HG02973 (cell line): ENCODE results near the gene ZNF792.
"Not testable (repeated sequence)": the region's sequence is repeated elsewhere in the genome, so short reads cannot be mapped to it uniquely, and the experiment has no call there.

Experiments used
- ATAC-seq: cut with Tn5 transposase; IDR thresholded peaks from one replicate; pipeline ENCODE4 v1.9.1; 2021; ENCODE audit warnings: moderate library complexity; ENCODE audit not compliant: unreplicated experiment

Gene ZNF792

GRCh38 chr19:34963573-34964406 lies at the start of gene ZNF792:
Gene ZNF792, minus strand, starts transcription at chr19:34964229. Its CDS starts 567 bp downstream, at chr19:34963662.
- no peak for ATAC-seq

- ATAC-seq, result no peak
These were observed 49.2 kb upstream of the ZNF792 start for GRCh38 chr19:35013041-35013819.

DNA sequence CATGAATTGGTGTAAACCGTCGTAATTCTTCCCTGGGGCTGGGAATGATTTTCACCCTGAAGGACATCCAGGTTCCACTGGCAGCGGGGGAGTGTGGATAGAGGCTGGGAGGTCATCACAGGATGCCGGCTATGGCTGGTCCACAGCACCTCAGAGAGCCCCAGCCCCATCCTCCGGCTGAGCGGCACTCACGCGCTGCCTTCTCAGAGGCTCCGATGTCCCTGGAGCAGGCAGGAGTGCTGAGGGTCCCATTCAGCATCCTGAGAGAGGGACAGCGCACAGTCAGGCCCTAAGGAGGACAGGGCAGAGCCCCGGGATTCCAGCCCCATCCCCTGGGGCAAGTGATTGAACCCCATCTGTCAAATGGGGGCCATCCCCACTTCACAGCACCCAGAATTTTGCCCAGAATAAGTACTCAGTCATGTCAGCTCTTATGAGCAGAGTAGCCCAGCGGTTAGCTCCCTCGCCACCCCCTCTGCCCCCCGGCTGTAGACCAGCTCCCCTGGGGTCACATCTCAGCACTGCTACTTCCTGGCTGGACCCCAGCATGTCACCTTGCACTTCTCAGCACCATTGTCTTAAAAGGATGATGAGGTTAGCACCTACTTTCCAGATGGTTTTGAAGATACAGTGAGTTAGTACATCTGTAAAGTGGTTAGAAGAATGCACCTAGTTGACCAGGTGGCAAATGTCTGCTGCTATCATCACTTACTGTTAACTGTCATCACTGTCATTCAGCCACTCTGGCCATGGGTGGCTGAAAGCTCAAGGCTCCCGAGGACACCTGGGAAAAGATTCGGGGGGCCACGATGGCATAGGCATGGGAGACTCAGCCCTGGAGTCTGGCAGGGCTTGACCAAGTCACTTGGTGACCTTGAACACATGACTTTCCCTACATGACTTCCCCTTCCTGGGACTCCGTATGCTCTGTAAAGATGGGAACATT lies 48.0 kb upstream of the ZNF792 start:
- no peak for ATAC-seq

GRCh38 chr19:35011091-35011689 lies 47.2 kb upstream of the ZNF792 start:
- no peak for ATAC-seq

DNA sequence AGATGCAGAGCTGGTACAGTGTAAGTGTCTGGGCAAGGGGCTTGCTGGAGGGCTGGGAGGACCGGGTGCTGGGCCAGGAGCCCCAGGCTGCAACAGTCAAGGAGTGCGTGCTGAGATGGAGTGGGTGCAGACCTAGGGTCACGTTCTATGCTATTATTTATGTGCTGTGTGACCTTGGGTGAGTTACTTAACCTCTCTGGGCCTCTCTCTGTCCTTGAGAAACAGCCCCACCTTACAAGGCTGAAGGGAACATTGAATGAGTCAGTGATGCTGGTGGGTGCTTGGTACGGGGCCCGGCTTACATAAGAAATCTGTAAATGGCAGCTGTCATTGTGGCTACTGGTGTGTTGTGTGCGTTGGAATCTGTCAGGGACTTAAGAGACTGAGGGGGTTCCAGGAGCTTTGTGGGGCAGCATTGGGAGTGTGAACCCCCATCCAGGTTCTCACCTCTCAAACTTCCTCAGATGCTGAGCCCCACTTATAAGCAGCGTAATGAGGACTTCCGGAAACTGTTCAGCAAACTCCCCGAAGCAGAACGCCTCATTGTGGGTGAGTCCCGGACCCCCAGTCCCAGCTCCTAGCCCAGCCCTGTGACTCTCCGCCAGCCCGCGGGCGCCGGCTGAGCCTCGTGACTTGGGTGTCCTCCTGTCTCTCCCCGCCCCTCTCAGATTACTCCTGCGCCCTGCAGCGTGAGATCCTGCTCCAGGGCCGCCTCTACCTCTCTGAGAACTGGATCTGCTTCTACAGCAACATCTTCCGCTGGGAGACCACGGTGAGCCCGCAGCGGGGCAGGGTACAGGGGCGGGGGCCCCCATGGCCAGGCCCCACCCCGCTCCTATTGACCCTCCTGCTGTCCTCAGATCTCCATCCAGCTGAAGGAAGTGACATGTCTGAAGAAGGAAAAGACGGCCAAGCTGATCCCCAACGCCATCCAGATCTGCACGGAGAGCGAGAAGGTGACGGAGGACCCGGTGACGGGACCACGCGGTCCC lies 45.7 kb upstream of the ZNF792 start:
- no peak for ATAC-seq

DNA sequence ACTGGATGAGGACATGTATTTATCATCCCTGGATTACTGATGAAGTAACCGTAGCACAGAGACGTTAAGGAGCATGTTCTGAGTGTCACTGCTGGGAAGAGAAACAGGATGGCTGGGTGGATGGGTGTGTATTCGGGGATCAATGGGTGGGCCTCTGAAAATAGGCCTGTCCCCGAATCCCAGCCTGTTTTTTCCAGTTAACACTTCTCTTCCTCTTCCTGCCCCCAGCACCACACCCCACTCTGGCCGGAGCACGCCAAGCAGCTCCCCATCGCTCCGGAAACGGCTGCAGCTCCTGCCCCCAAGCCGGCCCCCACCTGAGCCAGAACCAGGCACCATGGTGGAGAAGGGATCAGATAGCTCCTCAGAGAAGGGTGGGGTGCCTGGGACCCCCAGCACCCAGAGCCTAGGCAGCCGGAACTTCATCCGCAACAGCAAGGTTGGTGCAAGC lies 44.9 kb upstream of the ZNF792 start:
- ATAC-seq, result no peak

DNA sequence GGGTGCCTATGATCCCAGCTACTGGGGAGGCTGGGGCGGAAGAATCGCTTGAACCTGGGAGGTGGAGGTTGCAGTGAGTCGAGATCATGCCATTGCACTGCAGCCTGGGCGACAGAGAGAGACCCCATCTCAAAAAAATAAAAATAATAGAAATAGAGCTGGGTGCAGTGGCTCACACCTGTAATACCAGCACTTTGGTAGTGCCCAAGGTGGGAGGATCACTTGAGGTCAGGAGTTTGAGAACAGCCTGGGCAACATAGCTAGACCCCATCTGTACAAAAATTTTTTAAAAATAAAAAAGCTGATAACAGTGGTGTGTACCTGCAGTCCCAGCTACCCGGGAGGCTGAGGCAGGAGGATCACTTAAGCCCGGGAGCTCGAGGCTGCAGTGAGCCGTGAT lies 43.4 kb upstream of the ZNF792 start:
- ATAC-seq, result not testable (repeated sequence)

GRCh38 chr19:35006999-35007365 lies 43.0 kb upstream of the ZNF792 start:
- no peak for ATAC-seq

DNA sequence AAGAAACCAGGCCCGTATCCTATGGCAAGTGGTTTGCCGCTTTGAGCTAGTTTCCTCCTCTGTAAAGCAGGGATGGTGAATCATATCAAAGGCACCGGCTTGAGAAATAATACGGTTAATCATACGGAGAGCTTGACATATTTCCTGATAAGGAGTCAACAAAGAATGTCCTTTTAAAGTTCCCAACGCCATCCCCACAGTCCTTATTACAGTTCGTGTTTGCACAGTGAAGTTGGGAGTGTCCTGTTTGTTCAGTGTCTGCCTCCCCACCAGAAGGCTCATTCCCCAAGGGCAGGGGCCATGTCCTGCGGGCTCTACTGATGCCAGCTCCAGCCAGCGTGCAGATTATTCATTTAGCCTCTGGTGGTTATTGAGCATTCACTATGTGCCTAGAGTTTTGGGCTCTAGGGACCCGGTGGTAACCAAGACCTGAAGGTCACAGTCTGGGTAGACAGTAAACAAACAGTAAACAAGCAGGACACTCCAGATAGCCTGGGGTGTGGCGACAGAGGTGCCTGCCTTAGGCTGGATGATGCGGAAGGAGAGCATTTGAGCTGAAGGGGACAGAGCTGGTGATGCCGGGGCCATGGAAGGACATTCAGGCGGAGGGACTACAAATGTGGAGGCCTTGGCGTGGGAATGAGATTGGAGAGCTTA lies 42.4 kb upstream of the ZNF792 start:
- ATAC-seq, result no peak

DNA sequence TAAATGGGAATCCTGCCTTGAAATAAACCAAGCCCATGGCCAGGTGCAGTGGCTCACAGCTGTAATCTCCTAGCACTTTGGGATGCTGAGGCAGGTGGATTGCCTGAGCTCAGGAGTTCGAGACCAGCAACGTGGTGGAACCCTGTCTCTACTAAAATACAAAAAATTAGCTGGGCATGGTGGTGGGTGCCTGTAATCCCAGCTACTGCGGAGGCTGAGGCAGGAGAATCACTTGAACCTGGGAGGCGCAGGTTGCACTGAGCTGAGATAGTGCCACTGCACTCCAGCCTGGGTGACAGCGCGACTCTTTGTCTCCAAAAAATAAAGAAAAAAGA lies 41.9 kb upstream of the ZNF792 start:
- ATAC-seq, result not testable (repeated sequence)

GRCh38 chr19:35005256-35005977 lies 41.4 kb upstream of the ZNF792 start:
- ATAC-seq, result no peak

- no peak for ATAC-seq
These were observed 40.7 kb upstream of the ZNF792 start for GRCh38 chr19:35004517-35005255.

GRCh38 chr19:35002037-35002535 lies 38.1 kb upstream of the ZNF792 start:
- no peak for ATAC-seq

DNA sequence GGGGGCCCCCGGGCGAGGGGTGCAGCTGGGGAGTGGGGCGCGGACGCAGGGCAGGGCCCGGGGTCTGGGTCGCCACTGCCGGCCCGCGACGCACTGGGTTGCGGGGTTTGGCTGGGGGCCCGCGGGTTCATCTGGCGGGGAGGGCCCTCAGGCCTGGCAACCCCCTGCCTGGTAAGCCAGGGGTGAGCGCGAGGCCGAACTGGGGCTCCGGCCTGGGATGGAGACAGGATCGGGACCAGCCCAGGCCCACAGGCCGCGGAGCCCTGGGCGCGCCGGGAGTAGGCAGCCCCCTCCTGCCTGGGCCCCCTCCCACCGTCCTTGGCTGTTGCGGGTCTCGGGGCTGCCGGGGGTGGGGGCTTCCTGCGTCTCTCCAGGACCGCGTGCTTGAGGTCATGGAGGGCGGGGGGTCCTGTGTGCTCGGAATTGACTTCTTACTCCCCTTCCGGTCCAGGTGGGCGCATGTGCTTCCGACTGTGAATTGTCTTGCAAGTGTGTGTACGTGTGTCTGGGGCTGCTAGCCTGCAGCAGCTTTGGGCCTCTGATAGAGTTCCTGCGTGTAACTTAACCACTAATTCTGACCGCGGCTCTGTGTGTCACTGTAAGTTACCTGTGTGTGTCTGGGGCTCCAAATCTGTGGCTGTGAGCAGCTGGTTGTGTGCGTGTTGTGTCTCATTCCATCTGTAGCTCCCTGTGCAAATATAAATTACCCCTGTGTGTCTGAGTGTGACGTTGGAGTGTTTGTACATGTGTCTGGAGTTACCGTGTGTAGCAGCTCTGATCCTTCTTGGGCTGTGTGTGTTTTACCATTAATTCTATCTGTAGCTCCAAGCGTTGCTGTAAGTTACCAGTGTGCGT lies 36.8 kb upstream of the ZNF792 start:
- no peak for ATAC-seq

GRCh38 chr19:35000338-35000646 lies 36.3 kb upstream of the ZNF792 start:
- ATAC-seq, result no peak

DNA sequence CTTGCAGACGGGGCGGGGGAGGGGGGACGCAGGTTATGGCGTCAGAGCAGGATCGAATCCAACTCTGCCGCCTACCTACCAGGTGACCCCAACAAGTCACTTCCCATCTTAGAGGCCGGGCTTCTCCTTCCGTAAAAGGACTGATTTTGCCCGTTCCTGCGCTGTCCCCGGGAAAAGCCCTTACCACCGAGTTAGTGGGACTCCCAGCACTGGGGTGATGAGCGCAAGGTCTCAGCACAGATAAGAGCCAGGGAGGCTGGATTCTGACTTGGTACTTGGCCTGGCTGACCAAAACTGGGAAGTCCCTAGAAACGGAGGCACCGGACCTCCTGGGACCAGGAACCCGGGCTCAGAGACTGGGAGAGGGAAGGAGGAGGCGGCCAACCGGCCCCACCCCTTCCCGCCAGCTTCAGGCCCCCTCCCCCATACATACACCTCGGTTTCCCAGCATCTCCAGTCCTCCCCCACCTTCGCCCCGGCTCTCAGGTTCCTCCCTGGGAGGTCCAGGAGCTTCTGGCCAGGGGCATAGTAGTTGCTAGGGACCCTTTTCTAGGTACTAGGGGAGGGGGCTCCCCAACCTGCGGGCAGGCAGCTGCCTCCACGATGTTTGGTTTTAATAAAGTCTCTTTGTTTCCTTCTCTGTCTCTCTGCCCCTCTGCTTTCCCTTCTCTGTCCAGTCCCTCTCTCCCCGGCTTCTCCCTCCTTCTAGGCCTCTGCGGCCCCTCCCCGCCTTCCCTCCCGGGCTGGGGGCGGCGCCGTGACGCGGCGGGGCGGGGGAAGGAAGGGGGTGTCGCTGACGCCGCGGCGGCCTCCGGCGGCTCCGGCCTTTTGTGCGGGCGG lies 35.7 kb upstream of the ZNF792 start, which contains the start of gene GRAMD1A:
TSS of gene GRAMD1A (plus strand) at position 826 of the 840 bp plus-strand sequence. CDS start 156 bp downstream, outside the sequence.
- peak; percentile 53 for ATAC-seq
